GM12892 (cell line): ENCODE measurements around the gene VARS2.
"Not testable (repeated sequence)": the region's sequence is repeated elsewhere in the genome, so short reads cannot be mapped to it uniquely, and the experiment has no call there.

Experiments
- POLR2A ChIP-seq: IDR thresholded peaks from 2 replicates; pipeline ENCODE4 v1.6.1; 2011; ENCODE audit warnings: low read depth, low read length, control low read depth
- POLR2AphosphoS5 ChIP-seq: IDR thresholded peaks from 2 replicates; pipeline ENCODE4 v1.6.1; 2011; ENCODE audit warnings: low read depth, low read length, control low read depth
- TAF1 ChIP-seq: IDR thresholded peaks from 2 replicates; pipeline ENCODE4 v1.6.1; 2011; ENCODE audit warnings: low read depth, mild to moderate bottlenecking, control low read depth, low read length, borderline replicate concordance

GRCh38 chr6:30873795-30874194 lies 40.2 kb upstream of the VARS2 start:
- not testable (repeated sequence) for TF ChIP-seq POLR2A, POLR2AphosphoS5, TAF1
